GM20000 (cell line): ENCODE results near the gene TBC1D23.

Experiments used
- DNase-seq: peaks from one replicate; pipeline ENCODE4 v3.0.0; 2012; ENCODE audit warnings: low spot score
- CTCF ChIP-seq: IDR thresholded peaks from 2 replicates; pipeline ENCODE4 v1.5.1; 2012; ENCODE audit warnings: mild to moderate bottlenecking, control low read depth; ENCODE audit errors: extremely low read depth, missing control alignments

The TBC1D23 gene

GRCh38 chr3:100277255-100277800, 16.5 kb downstream of the TBC1D23 start:
- no peak for TF ChIP-seq CTCF
- DNase-seq = no peak

- no peak for DNase-seq
- no peak for TF ChIP-seq CTCF
Observed at GRCh38 chr3:100278910-100279309, 18.1 kb downstream of the TBC1D23 start.

GRCh38 chr3:100288288-100288894, 27.6 kb downstream of the TBC1D23 start:
- DNase-seq = no peak

GRCh38 chr3:100289339-100289738, 28.5 kb downstream of the TBC1D23 start:
- no peak for TF ChIP-seq CTCF
- DNase-seq = no peak

More at GRCh38 chr3:100288288-100288894, 27.6 kb downstream of the TBC1D23 start:
- no peak for TF ChIP-seq CTCF

- no peak for DNase-seq
- no peak for TF ChIP-seq CTCF
Observed at GRCh38 chr3:100295089-100295488, 34.3 kb downstream of the TBC1D23 start.

- DNase-seq = no peak
- TF ChIP-seq CTCF = no peak
Observed at GRCh38 chr3:100297784-100298183, 37.0 kb downstream of the TBC1D23 start.

GRCh38 chr3:100299016-100299415, 38.2 kb downstream of the TBC1D23 start:
- TF ChIP-seq CTCF = no peak
- DNase-seq = no peak
